Suppressor macrophage treated with lipopolysaccharide for 4 hours (primary cell): ENCODE results near the gene OST4.
A peak's percentile ranks its signal among the peaks of the same experiment; 100 is the strongest.

Experiments used
- DNase-seq: peaks from one replicate; pipeline ENCODE4 v3.0.0-alpha.2; 2020

The OST4 gene

DNA sequence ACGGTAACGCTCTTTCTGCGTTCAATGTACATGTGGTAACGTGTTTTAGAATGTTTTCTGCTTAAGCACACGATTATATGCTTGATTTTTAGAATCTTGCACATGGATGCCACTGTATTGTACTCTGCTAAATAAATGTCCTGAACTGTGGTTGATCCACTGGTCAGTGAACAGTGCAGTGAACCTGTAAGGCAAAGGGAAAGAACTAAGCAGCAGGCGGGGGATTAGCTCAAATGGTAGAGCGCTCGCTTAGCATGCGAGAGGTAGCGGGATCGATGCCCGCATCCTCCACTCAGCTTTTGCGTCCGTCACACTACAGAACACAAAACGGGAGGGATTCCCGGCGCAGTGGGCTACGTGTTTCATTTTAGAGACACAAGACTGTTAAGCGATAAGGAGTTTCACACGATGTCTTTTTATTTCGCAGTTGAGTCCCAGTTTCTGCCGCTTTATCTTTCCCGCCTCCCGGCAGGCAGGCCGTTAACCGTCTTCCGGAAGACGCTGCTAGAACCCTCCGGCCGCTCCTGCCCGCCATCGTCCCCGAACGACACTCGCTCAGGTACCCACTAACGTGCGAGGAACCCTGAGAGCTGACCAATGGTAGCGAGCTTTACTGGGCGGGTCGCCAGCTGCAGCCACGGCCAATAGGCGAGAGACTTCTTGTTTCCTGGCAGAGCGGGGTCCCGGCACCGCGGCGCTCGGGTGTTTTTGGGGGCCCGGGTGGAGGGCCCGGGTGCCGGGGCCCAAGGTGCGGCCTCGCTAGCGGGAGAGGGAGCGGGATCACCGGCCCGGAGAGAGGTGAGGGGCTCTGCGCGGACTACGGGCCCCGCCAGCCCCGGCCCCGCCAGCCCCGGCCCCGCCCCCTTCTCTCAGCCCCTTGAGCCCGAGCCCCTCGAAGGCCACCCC is 20.2 kb downstream of the OST4 start, which contains the start of gene AGBL5:
Gene AGBL5 (plus strand): TSS at position 673 of the 906 bp plus-strand sequence. CDS start 1,291 bp downstream, outside the sequence.
- DNase-seq: peak; percentile 93

DNA sequence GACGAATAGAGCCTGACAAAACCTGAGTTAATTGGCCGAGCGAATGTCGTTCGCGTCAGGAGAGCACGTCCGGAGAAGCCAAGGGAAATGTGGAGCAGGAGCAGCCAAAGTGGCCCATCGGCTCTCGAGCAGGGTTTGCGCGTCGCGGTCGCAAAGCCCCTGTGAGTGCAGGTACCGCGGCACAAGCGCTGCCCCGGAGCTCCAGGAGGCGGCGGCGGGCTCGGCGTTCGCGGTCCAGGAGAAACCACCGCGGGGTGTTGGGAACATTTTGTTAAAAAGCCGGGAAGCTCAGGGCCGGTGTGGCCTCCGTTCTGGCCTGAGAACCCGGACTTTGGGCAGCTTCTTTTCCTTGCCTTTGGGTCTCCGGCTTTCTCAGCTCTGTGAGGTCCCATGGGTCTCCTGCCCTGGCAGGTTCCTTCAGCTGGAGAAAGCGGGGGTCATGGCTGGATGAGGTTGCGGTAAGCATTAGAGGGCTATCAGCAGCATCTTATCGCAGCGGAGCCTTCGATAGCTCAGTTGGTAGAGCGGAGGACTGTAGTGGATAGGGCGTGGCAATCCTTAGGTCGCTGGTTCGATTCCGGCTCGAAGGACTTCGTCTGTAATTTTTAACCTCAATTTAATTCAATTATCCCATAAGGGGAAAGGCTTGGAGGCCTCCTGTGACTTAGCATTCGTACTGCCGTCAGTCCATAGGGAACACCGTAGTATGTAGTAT is 21.0 kb downstream of the OST4 start:
- peak; percentile 95 for DNase-seq

DNA sequence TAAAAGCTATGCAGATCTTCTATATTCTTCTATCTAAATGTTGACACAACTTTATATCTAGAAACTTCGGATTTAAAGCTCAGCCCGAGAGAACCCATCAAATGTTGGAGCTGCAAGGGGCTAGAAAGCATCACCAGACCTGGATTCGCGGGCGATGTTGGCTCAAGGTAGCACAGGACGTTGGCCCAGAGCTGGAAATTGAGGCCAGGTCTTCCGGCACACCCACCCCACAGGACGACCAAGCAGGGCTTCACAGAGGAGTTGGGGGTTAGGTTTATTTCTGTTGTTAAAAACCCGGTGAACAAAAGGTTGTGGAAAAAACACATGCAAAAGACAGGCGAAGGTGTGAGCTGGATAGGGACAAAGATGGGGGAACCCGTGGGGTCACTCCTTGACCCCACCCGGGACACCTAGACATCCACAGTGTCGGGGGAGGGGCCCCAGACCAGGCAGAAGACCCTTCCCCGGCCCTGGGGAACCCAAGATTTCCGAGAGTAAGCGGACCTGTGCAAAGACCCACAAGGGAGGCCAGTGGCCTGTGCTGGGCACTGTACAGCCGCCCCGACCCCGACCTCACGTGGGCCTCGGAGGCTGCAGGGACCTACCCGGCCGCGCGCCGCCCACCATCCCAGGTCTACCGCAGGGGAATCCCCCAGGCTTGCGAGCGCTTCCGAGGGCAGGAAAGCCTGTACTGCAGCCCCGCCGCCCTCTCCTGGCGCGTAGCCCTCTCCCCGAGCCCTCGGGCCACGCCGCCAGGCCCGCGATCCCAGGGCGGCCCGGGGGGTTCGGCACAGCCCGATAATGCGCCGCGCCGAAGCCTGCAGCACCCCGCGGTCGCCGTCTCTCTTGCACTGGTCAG is 21.8 kb downstream of the OST4 start:
- DNase-seq: peak; percentile 49

- DNase-seq: no peak
Observed at GRCh38 chr2:27042985-27043634, 28.3 kb downstream of the OST4 start.

- DNase-seq: no peak
Observed at GRCh38 chr2:27042159-27042661, 29.2 kb downstream of the OST4 start.

- DNase-seq: no peak
Observed at GRCh38 chr2:27041752-27042151, 29.7 kb downstream of the OST4 start.

DNA sequence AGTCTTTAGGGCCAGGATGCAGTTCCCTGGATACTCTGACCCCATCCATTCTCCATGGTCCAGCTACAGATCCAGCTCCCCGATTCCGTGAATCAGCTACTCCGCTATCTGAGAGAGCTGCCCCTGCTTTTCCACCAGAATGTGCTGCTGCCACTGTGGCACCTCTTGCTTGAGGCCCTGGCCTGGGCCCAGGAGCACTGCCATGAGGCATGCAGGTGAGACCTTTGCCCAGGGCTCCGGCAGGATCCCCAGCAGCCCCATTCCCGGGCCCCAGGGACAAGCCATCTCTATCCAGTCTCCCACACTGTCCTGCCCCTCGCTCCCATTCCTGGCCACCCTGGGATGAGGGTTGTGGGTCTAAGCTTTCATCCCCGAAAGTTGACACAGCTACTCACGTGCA is 31.2 kb downstream of the OST4 start:
- no peak for DNase-seq

DNA sequence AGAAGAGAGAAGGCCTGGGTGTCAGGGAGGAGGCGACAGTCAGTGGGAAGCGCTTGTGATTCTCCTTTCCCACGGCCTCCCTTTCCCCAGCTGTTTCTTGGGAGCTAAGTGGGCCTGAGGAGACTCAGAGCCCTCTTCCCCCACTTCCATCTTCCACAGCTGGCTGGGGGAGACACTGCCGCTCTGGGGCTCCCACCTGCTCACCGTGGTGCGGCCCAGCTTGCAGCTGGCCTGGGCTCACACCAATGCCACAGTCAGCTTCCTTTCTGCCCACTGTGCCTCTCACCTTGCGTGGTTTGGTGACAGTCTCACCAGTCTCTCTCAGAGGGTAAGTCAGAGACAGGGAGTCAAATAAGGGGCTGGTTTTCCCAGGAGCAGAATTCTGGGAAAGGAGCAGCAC is 31.6 kb downstream of the OST4 start:
- no peak for DNase-seq

GRCh38 chr2:27039426-27039825 is 32.0 kb downstream of the OST4 start:
- DNase-seq: no peak

DNA sequence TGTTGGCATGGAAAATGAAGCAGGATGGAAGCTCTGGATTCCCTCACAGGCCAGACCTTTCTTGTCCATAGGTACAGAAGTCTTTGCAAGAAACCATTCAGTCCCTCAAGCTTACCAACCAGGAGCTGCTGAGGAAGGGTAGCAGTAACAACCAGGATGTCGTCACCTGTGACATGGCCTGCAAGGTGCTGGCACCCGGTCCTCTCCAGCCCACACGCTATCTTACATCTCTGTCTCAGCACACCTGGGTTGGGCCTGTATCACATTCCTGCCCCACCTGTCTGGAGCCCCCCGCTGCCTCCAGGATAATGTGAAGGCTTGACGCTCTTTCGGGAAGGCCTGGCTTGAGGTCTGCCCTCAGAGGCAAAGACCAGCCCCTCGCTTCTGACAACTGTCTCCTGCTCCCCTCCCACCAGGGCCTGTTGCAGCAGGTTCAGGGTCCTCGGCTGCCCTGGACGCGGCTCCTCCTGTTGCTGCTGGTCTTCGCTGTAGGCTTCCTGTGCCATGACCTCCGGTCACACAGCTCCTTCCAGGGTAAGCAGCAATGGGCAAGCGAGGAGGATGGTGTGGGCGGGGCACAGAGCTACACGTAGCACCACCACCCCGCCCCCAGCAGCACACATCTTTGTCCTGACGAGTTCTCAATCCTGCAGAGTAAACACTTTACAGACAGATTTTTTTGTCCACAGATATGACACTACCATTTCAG is 32.7 kb downstream of the OST4 start:
- no peak for DNase-seq

- no peak for DNase-seq
Observed at GRCh38 chr2:27038012-27038411, 33.4 kb downstream of the OST4 start.

GRCh38 chr2:27033253-27033852 is 38.1 kb downstream of the OST4 start:
- no peak for DNase-seq

DNA sequence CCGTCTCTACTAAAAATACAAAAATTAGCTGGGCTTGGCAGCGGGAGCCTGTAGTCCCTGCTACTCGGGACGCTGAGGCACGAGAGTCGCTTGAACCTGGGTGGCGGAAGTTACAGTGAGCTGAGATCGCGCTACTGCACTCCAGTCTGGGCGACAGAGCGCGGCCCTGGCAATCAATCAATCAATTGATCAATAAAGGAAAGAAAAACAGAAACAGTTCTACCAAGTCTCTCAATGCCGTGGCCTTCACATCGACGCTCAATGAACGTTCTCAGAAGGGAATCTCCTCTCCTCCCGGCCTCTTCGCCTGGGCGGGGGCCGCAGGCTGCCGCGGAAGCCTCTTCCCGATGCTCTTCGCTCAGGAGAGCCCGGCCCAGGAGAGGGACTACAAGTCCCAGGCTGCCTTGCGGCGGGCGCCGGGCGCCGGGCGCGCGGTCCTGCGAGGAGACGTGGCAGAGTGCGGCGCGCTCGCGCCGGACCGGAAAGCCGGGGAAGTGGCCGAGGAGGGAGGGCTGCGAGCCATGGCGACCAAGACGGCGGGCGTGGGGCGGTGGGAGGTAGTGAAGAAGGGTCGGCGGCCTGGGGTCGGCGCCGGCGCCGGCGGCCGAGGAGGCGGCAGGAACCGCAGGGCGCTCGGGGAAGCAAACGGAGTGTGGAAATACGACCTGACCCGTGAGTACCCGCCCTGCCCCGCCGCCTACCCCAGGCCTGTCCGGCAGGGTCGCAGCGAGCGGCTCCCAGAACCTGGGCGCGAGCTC is 38.8 kb downstream of the OST4 start, which contains the start of gene TMEM214:
Gene TMEM214 (plus strand): TSS at position 471 of the 758 bp plus-strand sequence. CDS start 51 bp downstream, at position 522.
- peak; percentile 93 for DNase-seq

DNA sequence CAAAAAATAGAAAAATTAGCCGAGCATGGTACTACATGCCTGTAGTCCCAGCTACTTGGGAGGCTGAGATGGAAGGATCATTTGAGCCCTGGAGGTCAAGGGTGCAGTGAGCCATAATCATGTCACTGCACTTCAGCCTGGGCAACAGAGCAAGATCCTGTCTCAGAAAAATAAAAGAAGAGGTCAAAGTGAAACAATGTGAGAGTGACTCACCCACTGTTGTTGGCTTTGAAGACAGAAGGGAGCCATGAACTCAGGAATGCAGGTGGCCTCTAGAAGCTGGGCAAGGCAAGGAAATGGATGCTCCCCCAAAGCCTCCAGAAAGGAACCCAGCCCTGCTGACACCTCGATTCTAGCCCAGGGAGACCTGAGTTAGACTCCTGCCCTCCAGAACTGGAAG is 42.4 kb downstream of the OST4 start:
- no peak for DNase-seq

DNA sequence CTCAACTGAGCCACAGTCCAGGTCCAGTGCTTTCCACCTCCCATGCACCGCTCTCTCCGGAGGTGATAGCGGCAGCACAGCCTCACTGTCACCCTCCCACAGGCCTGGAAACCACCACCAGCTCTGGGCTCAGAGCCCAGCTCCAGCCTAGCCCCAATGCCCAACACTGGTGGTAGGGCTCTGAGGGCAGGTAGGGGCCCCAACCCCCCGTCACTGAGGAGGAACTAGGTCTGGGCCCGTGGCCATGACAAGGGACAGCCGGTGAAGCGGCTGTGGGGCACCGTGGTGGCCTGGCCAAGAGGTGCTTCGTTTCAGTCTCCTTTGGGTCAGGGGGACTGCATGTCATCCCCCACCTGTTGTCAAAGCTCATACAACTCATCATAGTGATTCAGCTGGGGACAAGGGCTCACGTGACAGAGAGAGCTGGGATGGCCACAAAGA is 44.2 kb downstream of the OST4 start:
- no peak for DNase-seq

- no peak for DNase-seq
Observed at GRCh38 chr2:27025861-27026851, 45.3 kb downstream of the OST4 start.

DNA sequence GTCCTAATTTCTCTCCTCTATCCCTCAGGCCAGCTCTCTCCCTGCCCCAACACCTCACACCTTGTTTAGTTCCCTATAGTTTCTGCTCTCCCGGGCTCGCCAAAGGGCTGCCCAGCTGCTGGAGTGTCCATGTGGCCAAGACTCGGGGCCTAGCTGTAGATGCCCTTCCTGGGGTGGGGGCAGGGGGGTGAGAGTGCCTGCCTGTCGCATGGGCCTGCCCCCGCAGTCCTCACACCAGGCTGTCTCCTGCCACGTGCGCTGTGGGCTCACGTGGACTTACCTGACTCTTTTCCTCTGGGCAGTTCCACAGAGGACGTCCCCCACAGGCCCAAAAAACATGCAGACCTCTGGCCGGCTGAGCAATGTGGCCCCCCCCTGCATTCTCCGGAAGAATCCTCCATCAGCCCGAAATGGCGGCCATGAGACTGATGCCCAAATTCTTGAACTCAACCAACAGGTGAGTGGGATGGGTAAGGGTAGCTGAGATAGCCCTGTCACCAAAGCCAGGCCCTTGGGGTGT is 46.1 kb downstream of the OST4 start:
- DNase-seq: no peak

GRCh38 chr2:27024812-27025211 is 46.6 kb downstream of the OST4 start:
- DNase-seq: no peak

DNA sequence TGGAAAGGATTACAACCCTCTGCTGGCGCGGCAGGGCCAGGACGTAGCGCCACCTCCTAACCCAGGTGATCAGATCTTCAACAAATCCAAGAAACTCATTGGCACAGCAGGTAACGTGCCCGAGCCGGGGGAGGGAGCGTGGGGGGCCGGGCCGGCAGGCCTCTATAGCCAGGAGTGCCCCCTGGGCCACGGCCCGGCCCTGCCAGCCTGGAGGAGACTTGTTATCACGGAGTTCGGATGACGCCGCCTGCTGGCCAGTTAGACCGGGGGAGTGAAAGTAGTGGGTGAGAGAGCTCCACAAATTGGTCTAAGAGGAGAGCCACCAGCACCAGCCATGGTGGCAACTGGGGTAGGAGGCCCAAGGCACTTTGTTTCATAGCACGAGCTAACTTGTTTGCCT is 47.3 kb downstream of the OST4 start:
- DNase-seq: no peak
